HAP-1 (cell line): ENCODE data around the gene CDKN2D.
A peak's percentile ranks its signal among the peaks of the same experiment; 100 is the strongest.
"Not testable (repeated sequence)": the region's sequence is repeated elsewhere in the genome, so short reads cannot be mapped to it uniquely, and the experiment has no call there.

ENCODE experiments used
- DNase-seq, 2 experiments: peaks; one replicate each; pipeline ENCODE4 v3.0.0-alpha.2; 2016 to 2020; ENCODE audit warnings: low spot score in 2 of 2
- H3K27me3 ChIP-seq: fragments of 250-450 bp; sonication (Bioruptor Pico); 2 replicates; pipeline ENCODE4 v1.5.1; 2020; ENCODE audit warnings: low read depth, mild to moderate bottlenecking, moderate library complexity
- H3K36me3 ChIP-seq: fragments of 250-450 bp; sonication (Bioruptor Pico); replicated peaks from 2 replicates; pipeline ENCODE4 v1.5.1; 2020; ENCODE audit warnings: mild to moderate bottlenecking
- H3K4me1 ChIP-seq: fragments of 250-450 bp; sonication (Bioruptor Pico); 2 replicates; pipeline ENCODE4 v1.5.1; 2020; ENCODE audit warnings: mild to moderate bottlenecking
- H3K4me3 ChIP-seq: fragments of 250-450 bp; sonication (Bioruptor Pico); 2 replicates; pipeline ENCODE4 v1.5.1; 2020; ENCODE audit warnings: mild to moderate bottlenecking, moderate library complexity
- H3K9me3 ChIP-seq: fragments of 250-450 bp; sonication (Bioruptor Pico); 2 replicates; pipeline ENCODE4 v1.5.1; 2020; ENCODE audit warnings: mild to moderate bottlenecking, moderate library complexity
- in situ Hi-C: fragments of 300-500 bp; cut with MboI; formaldehyde crosslinking; loops from 3 replicates; pipeline ENCODE4 v1.14.3; 2020; ENCODE audit warnings: low sequenced_read_pairs, inconsistent platforms, mixed read lengths

Gene CDKN2D

GRCh38 chr19:10553087-10553667 is 15.6 kb downstream of the CDKN2D start:
- peaks cover 83% of the 10 kb centered on the region for H3K36me3 ChIP-seq

GRCh38 chr19:10552510-10553053 is 16.2 kb downstream of the CDKN2D start:
- H3K36me3 ChIP-seq, result peaks cover 79% of the 10 kb centered on the region
- DNase-seq, result peak; percentile 52 to 75
- H3K27me3 ChIP-seq, result no peaks in the 10 kb centered on the region
- in situ Hi-C loops, result no loop called here
- no peak overlapping the region for H3K4me3 ChIP-seq
- no peaks in the 10 kb centered on the region for H3K9me3 ChIP-seq
- no peaks in the 10 kb centered on the region for H3K4me1 ChIP-seq

More at GRCh38 chr19:10553087-10553667, 15.6 kb downstream of the CDKN2D start:
- Histone ChIP-seq H3K4me3 (no peak overlapping the region), H3K4me1 (no peaks in the 10 kb centered on the region), H3K9me3 (no peaks in the 10 kb centered on the region), H3K27me3 (no peaks in the 10 kb centered on the region)
- DNase-seq, result no peak
- in situ Hi-C loops, result no loop called here

GRCh38 chr19:10551698-10552301 is 17.0 kb downstream of the CDKN2D start:
- Histone ChIP-seq H3K4me1 (no peaks in the 10 kb centered on the region), H3K27me3 (no peaks in the 10 kb centered on the region), H3K9me3 (no peaks in the 10 kb centered on the region), H3K4me3 (no peak overlapping the region), H3K36me3 (peaks cover 76% of the 10 kb centered on the region)
- peak in 1 of 2 experiments; percentile 49 for DNase-seq
- in situ Hi-C loops, result no loop called here

- H3K9me3 ChIP-seq, DNase-seq, H3K27me3 ChIP-seq, in situ Hi-C loops, H3K4me1 ChIP-seq, H3K4me3 ChIP-seq: not testable (repeated sequence)
- peaks cover 72% of the 10 kb centered on the region for H3K36me3 ChIP-seq
Measured at GRCh38 chr19:10551006-10551405, 17.8 kb downstream of the CDKN2D start.

GRCh38 chr19:10550336-10550735 is 18.4 kb downstream of the CDKN2D start:
- H3K4me3 ChIP-seq, result no peak overlapping the region
- no peaks in the 10 kb centered on the region for H3K4me1 ChIP-seq
- H3K9me3 ChIP-seq, result no peaks in the 10 kb centered on the region
- no peak for DNase-seq
- H3K36me3 ChIP-seq, result peaks cover 65% of the 10 kb centered on the region
- no peaks in the 10 kb centered on the region for H3K27me3 ChIP-seq
- in situ Hi-C loops, result no loop called here

GRCh38 chr19:10549733-10550132 is 19.0 kb downstream of the CDKN2D start:
- peaks cover 59% of the 10 kb centered on the region for H3K36me3 ChIP-seq

GRCh38 chr19:10548746-10549276 is 20.0 kb downstream of the CDKN2D start:
- in situ Hi-C loops, result no loop called here
- H3K9me3 ChIP-seq, result no peaks in the 10 kb centered on the region
- peaks cover 50% of the 10 kb centered on the region for H3K36me3 ChIP-seq
- no peak for DNase-seq
- no peaks in the 10 kb centered on the region for H3K27me3 ChIP-seq
- H3K4me3 ChIP-seq, result no peak overlapping the region
- H3K4me1 ChIP-seq, result no peaks in the 10 kb centered on the region

More at GRCh38 chr19:10549733-10550132, 19.0 kb downstream of the CDKN2D start:
- Histone ChIP-seq H3K27me3 (no peaks in the 10 kb centered on the region), H3K4me3 (no peak overlapping the region), H3K4me1 (no peaks in the 10 kb centered on the region), H3K9me3 (no peaks in the 10 kb centered on the region)
- in situ Hi-C loops, result no loop called here
- DNase-seq, result no peak

- DNase-seq, result no peak
- H3K4me3 ChIP-seq, result no peak overlapping the region
- no peaks in the 10 kb centered on the region for H3K27me3 ChIP-seq
- in situ Hi-C loops, result no loop called here
- H3K4me1 ChIP-seq, result no peaks in the 10 kb centered on the region; the same call in 1 of the 2 replicates
- no peaks in the 10 kb centered on the region for H3K9me3 ChIP-seq
- H3K36me3 ChIP-seq, result peaks cover 31% of the 10 kb centered on the region
Measured at GRCh38 chr19:10546817-10547216, 22.0 kb downstream of the CDKN2D start.

GRCh38 chr19:10544753-10545251 is 24.0 kb downstream of the CDKN2D start:
- peak overlapping the region; percentile 73 for H3K4me3 ChIP-seq
- no peaks in the 10 kb centered on the region for H3K9me3 ChIP-seq
- in situ Hi-C loops, result no loop called here
- peaks cover 26% of the 10 kb centered on the region for H3K36me3 ChIP-seq
- no peaks in the 10 kb centered on the region; the same call in 1 of the 2 replicates for H3K4me1 ChIP-seq
- 0 out of 2 replicates have a peak, but pooled peaks cover 2% of the 10 kb centered on the region for H3K27me3 ChIP-seq
- peak in 1 of 2 experiments; percentile 42 for DNase-seq

- DNase-seq, result peak in 1 of 2 experiments; percentile 66
- Histone ChIP-seq H3K27me3 (0 out of 2 replicates have a peak, but pooled peaks cover 2% of the 10 kb centered on the region), H3K4me1 (no peaks in the 10 kb centered on the region; the same call in 1 of the 2 replicates), H3K4me3 (peak overlapping the region; percentile 73), H3K9me3 (no peaks in the 10 kb centered on the region), H3K36me3 (peaks cover 21% of the 10 kb centered on the region)
- in situ Hi-C loops, result no loop called here
Measured at GRCh38 chr19:10544242-10544752, 24.5 kb downstream of the CDKN2D start.

- Histone ChIP-seq H3K9me3 (no peaks in the 10 kb centered on the region), H3K4me1 (no peaks in the 10 kb centered on the region; the same call in 1 of the 2 replicates), H3K36me3 (peaks cover 14% of the 10 kb centered on the region), H3K4me3 (peak within 1 kb of the TSS; percentile 73), H3K27me3 (0 out of 2 replicates have a peak, but pooled peaks cover 2% of the 10 kb centered on the region)
- DNase-seq, result peak; percentile 70 to 88
- in situ Hi-C loops, result no loop called here
Measured at GRCh38 chr19:10543420-10544241, 25.1 kb downstream of the CDKN2D start, which contains the start of gene ATG4D. TSS of gene ATG4D (plus strand) at chr19:10543904. CDS start at chr19:10544091, 187 bp downstream.

GRCh38 chr19:10543059-10543419 is 25.7 kb downstream of the CDKN2D start:
- H3K27me3 ChIP-seq, result 0 out of 2 replicates have a peak, but pooled peaks cover 2% of the 10 kb centered on the region
- no peaks in the 10 kb centered on the region for H3K9me3 ChIP-seq
- DNase-seq, result no peak
- no peaks in the 10 kb centered on the region; the same call in 1 of the 2 replicates for H3K4me1 ChIP-seq
- in situ Hi-C loops, result no loop called here
- H3K4me3 ChIP-seq, result peak overlapping the region; percentile 73
- peaks cover 10% of the 10 kb centered on the region for H3K36me3 ChIP-seq

- DNase-seq, H3K4me3 ChIP-seq, H3K27me3 ChIP-seq, in situ Hi-C loops, H3K36me3 ChIP-seq, H3K9me3 ChIP-seq, H3K4me1 ChIP-seq: not testable (repeated sequence)
Measured at GRCh38 chr19:10539016-10539415, 29.8 kb downstream of the CDKN2D start.
